ENCODE results near the gene EPB41L1. TPM values are rescaled to one million over a fixed set of nuclear protein-coding genes. Genes with fewer than 3 reads are reported as not detected.

The EPB41L1 gene
- total RNA-seq, 1 donor from 2014 or later = 16.7 TPM

DNA sequence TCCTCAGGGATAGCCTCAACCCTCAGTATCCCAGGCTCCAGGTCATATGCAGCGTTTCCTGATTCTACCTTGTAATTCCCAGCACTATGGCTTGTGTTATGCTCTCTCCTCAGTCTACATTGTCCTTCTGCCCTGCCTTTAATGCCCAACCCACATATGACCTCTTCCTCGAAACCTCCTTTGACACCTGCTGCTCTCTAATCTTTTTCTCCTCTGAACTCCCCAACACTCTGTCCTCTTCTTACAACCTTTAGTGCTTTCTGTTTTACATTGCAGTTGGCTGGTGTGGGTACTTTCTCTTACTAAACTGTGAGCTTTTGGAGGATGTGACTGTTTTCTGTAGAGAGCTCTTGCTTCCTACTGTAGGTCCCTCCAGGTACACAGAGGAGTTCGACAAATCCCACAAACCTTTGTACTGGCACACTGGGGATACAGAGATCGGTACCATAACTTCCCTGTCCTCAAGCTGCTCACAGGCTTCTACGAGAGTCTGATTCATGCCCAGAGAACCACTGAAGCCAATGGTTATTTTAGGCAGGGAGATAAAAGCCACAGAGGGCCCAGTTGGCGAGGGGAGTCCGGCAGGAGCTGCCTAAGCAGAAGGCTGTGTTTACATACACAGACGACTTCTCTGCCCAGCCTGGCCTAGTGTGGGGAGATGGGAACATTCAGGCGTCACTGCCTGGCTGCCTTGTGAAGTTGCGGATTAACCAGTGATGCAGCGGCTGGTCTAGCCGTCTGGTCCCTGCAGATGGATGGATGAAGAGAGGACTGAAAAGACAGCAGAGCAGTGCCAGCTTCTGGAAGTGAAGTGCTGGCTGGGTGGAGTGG is 8.4 kb upstream of the EPB41L1 start:
- H3K9me3 ChIP-seq = no peaks in the 10 kb centered on the region
- no peaks in the 10 kb centered on the region for H3K27me3 ChIP-seq
- DNase-seq (ENCODE audit: low spot score in 2 of 2) = peak; percentile 40 to 75
- H3K4me3 ChIP-seq = peak overlapping the region in 1 of 2 donors; percentile 23
- peaks cover 8 to 10% of the 10 kb centered on the region in 2 donors for H3K4me1 ChIP-seq
- TF ChIP-seq, protein P1, sequence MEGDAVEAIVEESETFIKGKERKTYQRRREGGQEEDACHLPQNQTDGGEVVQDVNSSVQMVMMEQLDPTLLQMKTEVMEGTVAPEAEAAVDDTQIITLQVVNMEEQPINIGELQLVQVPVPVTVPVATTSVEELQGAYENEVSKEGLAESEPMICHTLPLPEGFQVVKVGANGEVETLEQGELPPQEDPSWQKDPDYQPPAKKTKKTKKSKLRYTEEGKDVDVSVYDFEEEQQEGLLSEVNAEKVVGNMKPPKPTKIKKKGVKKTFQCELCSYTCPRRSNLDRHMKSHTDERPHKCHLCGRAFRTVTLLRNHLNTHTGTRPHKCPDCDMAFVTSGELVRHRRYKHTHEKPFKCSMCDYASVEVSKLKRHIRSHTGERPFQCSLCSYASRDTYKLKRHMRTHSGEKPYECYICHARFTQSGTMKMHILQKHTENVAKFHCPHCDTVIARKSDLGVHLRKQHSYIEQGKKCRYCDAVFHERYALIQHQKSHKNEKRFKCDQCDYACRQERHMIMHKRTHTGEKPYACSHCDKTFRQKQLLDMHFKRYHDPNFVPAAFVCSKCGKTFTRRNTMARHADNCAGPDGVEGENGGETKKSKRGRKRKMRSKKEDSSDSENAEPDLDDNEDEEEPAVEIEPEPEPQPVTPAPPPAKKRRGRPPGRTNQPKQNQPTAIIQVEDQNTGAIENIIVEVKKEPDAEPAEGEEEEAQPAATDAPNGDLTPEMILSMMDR (IDR thresholded peaks at IDR 0.05) = no peak
- peak overlapping the region; percentile 62 to 72 for H3K27ac ChIP-seq
- H3K36me3 ChIP-seq = no peaks in the 10 kb centered on the region
- intact Hi-C loops (cut with DNase I) = no loop called here

DNA sequence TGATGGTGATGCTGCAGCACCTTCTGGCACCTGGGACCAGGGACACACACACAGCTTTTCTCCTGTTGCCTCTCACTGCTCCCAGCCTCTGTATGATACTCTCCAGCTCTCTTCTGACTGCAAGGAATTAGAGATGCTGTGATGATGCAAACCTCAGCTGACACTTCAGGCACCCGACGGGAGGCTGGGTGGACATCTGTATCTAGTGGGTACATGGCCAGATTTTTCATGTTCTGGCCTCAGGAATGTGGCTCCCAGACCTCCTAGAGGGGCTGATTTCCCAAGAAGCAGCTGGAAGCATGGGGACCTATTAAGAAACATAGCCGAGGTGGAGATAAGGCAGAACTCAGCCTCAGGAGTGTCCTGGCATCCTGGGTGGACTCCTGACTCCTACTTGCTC is 6.8 kb upstream of the EPB41L1 start:
- H3K4me3 ChIP-seq = no peak overlapping the region
- H3K27ac ChIP-seq = no peak overlapping the region
- H3K27me3 ChIP-seq = no peaks in the 10 kb centered on the region
- no peaks in the 10 kb centered on the region for H3K9me3 ChIP-seq
- H3K4me1 ChIP-seq = peaks cover 8 to 10% of the 10 kb centered on the region in 2 donors
- intact Hi-C loops (cut with DNase I) = no loop called here
- DNase-seq (ENCODE audit: low spot score in 2 of 2) = no peak
- H3K36me3 ChIP-seq = no peaks in the 10 kb centered on the region
- TF ChIP-seq, protein P1 (IDR thresholded peaks at IDR 0.05) = no peak

DNA sequence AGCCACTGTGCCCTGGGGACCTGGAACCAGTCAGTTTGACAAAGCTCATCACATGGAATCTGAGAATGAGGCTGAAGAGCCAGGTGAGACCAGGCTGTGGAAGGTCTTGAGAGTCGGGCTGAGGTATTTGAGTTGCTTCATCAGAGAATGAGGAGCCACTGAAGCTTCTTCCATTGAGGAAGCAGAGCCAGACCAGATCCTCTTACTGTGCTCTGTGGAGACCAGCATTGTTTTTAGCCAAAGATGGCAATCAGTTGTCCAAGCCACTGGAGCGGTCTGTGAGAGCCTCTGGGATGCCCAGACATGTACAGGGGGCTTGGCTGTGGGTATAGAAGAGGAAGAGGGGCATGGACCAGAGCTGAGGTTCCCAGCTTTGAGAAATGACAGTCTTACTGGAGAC is 6.1 kb upstream of the EPB41L1 start:
- H3K27ac ChIP-seq = no peak overlapping the region
- no peak overlapping the region for H3K4me3 ChIP-seq
- no peaks in the 10 kb centered on the region for H3K27me3 ChIP-seq
- intact Hi-C loops (cut with DNase I) = no loop called here
- no peaks in the 10 kb centered on the region for H3K36me3 ChIP-seq
- no peak for DNase-seq (ENCODE audit: low spot score in 2 of 2)
- TF ChIP-seq, protein P1 (IDR thresholded peaks at IDR 0.05) = no peak
- peaks cover 8 to 10% of the 10 kb centered on the region in 2 donors for H3K4me1 ChIP-seq
- H3K9me3 ChIP-seq = no peaks in the 10 kb centered on the region

DNA sequence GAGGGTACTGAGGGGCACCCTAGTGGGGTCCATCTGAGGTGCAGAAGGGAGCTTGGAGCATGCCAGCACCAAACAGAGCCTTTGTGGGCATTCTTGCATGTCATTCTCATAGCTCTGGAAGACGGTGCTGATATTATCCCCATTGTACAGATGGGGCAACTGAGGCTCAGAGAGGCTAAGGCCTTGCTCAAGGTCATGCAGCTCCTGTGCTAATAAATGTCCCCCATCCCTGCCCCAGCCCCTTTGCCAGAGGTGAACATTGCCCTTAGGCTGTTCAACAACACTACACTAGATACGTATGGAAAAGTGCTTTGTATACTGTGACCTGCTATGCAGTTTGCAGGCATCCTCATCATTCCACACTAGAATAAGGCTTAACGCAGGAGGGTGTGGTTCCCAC is 5.5 kb upstream of the EPB41L1 start:
- intact Hi-C loops (cut with DNase I) = no loop called here
- Histone ChIP-seq H3K27ac (peak overlapping the region; percentile 4 to 46), H3K4me1 (peaks cover 10% of the 10 kb centered on the region in 2 donors), H3K4me3 (no peak overlapping the region), H3K9me3 (no peaks in the 10 kb centered on the region), H3K27me3 (no peaks in the 10 kb centered on the region), H3K36me3 (no peaks in the 10 kb centered on the region)
- DNase-seq (ENCODE audit: low spot score in 2 of 2) = no peak
- TF ChIP-seq, protein P1 (IDR thresholded peaks at IDR 0.05) = no peak

DNA sequence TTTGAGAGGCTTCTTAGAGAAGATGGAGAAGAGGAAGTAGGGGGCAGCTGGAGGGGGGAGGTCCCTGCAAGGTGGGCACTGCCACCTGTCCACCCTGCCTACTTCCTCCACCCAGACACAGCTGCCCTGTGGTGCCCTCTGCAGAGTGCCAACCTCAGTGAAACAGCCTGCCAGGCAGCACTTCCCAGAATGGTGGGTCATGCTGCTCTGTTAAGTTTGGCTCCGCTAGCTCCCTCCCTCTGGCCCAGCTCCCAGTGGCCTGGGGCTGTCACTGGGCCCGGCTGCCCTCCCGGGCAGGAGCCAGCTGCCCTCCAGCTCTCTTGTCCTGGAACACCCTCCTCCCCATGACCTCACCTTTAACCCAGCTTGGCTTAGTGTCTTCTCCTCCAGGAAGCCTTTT is 5.1 kb upstream of the EPB41L1 start:
- intact Hi-C loops (cut with DNase I) = no loop called here
- no peaks in the 10 kb centered on the region for H3K36me3 ChIP-seq
- no peaks in the 10 kb centered on the region for H3K9me3 ChIP-seq
- H3K4me3 ChIP-seq = no peak overlapping the region
- peaks cover 10 to 12% of the 10 kb centered on the region in 2 donors for H3K4me1 ChIP-seq
- peak in 1 of 2 donors; percentile 73 for DNase-seq (ENCODE audit: low spot score in 2 of 2)
- TF ChIP-seq, protein P1 (IDR thresholded peaks at IDR 0.05) = no peak
- H3K27ac ChIP-seq = peak overlapping the region in 1 of 2 donors; percentile 46
- no peaks in the 10 kb centered on the region for H3K27me3 ChIP-seq

Measured in ascending aorta (tissue), 2 donors.